Skeletal muscle satellite cell (primary cell): ENCODE measurements around the gene SYNGAP1.

Source experiments
- H3K27me3 ChIP-seq: 2 replicates; pipeline ENCODE4 v1.7.0; 2013; ENCODE audit warnings: low read length; ENCODE audit not compliant: control insufficient read depth, insufficient read depth
- H3K36me3 ChIP-seq: 2 replicates; pipeline ENCODE4 v1.7.0; 2013; ENCODE audit warnings: mild to moderate bottlenecking, control low read depth, low read length; ENCODE audit not compliant: insufficient read depth
- H3K4me1 ChIP-seq: 2 replicates; pipeline ENCODE4 v1.7.0; 2013; ENCODE audit warnings: low read length; ENCODE audit not compliant: control insufficient read depth, insufficient read depth
- H3K4me2 ChIP-seq: 2 replicates; pipeline ENCODE4 v1.7.0; 2013; ENCODE audit warnings: mild to moderate bottlenecking, low read length
- H3K4me3 ChIP-seq: 2 replicates; pipeline ENCODE4 v1.7.0; 2013; ENCODE audit warnings: low read length
- H3K9ac ChIP-seq: 2 replicates; pipeline ENCODE4 v1.7.0; 2013; ENCODE audit warnings: mild to moderate bottlenecking, low read depth, low read length, moderate library complexity
- H3K9me3 ChIP-seq: replicated peaks from 2 replicates; pipeline ENCODE4 v1.7.0; 2013; ENCODE audit warnings: mild to moderate bottlenecking, control low read depth, low read length

SYNGAP1 gene

GRCh38 chr6:33426590-33427511, 7.0 kb downstream of the SYNGAP1 start:
- H3K4me3 ChIP-seq = peak overlapping the region; percentile 86
- peak overlapping the region; percentile 81 for H3K9ac ChIP-seq
- no peaks in the 10 kb centered on the region for H3K27me3 ChIP-seq
- H3K4me1 ChIP-seq = peaks cover 29% of the 10 kb centered on the region
- no peaks in the 10 kb centered on the region for H3K9me3 ChIP-seq
- H3K36me3 ChIP-seq = no peaks in the 10 kb centered on the region
- H3K4me2 ChIP-seq = peak overlapping the region; percentile 94

- Histone ChIP-seq H3K27me3 (no peaks in the 10 kb centered on the region), H3K9ac (peak overlapping the region; percentile 76), H3K4me3 (peak overlapping the region; percentile 86), H3K36me3 (no peaks in the 10 kb centered on the region), H3K4me2 (peak overlapping the region; percentile 94), H3K4me1 (peaks cover 29% of the 10 kb centered on the region), H3K9me3 (no peaks in the 10 kb centered on the region)
Observed at GRCh38 chr6:33427585-33428223, 7.8 kb downstream of the SYNGAP1 start.

GRCh38 chr6:33428224-33428965, 8.5 kb downstream of the SYNGAP1 start:
- peak overlapping the region; percentile 86 for H3K4me3 ChIP-seq
- no peaks in the 10 kb centered on the region for H3K9me3 ChIP-seq
- peaks cover 29% of the 10 kb centered on the region for H3K4me1 ChIP-seq
- no peaks in the 10 kb centered on the region for H3K36me3 ChIP-seq
- H3K27me3 ChIP-seq = no peaks in the 10 kb centered on the region
- peak overlapping the region; percentile 45 for H3K9ac ChIP-seq
- peak overlapping the region; percentile 94 for H3K4me2 ChIP-seq

GRCh38 chr6:33428966-33429749, 9.3 kb downstream of the SYNGAP1 start:
- Histone ChIP-seq H3K9me3 (no peaks in the 10 kb centered on the region), H3K9ac (no peak overlapping the region), H3K36me3 (no peaks in the 10 kb centered on the region), H3K4me1 (peaks cover 29% of the 10 kb centered on the region), H3K4me2 (peak overlapping the region; percentile 94), H3K27me3 (no peaks in the 10 kb centered on the region), H3K4me3 (peak overlapping the region; percentile 86)

GRCh38 chr6:33429750-33430052, 9.8 kb downstream of the SYNGAP1 start:
- Histone ChIP-seq H3K4me3 (no peak overlapping the region), H3K4me2 (peak overlapping the region; percentile 6), H3K36me3 (no peaks in the 10 kb centered on the region), H3K9me3 (no peaks in the 10 kb centered on the region), H3K27me3 (no peaks in the 10 kb centered on the region), H3K4me1 (peaks cover 24% of the 10 kb centered on the region), H3K9ac (no peak overlapping the region)

- Histone ChIP-seq H3K4me2 (no peak overlapping the region), H3K9ac (no peak overlapping the region), H3K4me3 (no peak overlapping the region), H3K27me3 (no peaks in the 10 kb centered on the region), H3K36me3 (peaks cover 3% of the 10 kb centered on the region), H3K4me1 (peaks cover 19% of the 10 kb centered on the region), H3K9me3 (no peaks in the 10 kb centered on the region)
Observed at GRCh38 chr6:33430334-33430733, 10.5 kb downstream of the SYNGAP1 start.

- no peaks in the 10 kb centered on the region for H3K9me3 ChIP-seq
- H3K4me1 ChIP-seq = peaks cover 19% of the 10 kb centered on the region
- H3K27me3 ChIP-seq = no peaks in the 10 kb centered on the region
- H3K4me2 ChIP-seq = peak overlapping the region; percentile 56
- no peak overlapping the region for H3K9ac ChIP-seq
- H3K4me3 ChIP-seq = no peak overlapping the region
- H3K36me3 ChIP-seq = peaks cover 10% of the 10 kb centered on the region
Observed at GRCh38 chr6:33430991-33431879, 11.4 kb downstream of the SYNGAP1 start.

GRCh38 chr6:33431880-33432541, 12.1 kb downstream of the SYNGAP1 start:
- no peak overlapping the region for H3K4me3 ChIP-seq
- H3K9ac ChIP-seq = no peak overlapping the region
- peaks cover 18% of the 10 kb centered on the region for H3K4me1 ChIP-seq

GRCh38 chr6:33432546-33432945, 12.7 kb downstream of the SYNGAP1 start:
- Histone ChIP-seq H3K4me1 (peaks cover 13% of the 10 kb centered on the region), H3K9me3 (no peaks in the 10 kb centered on the region), H3K4me3 (no peak overlapping the region), H3K4me2 (no peak overlapping the region), H3K27me3 (no peaks in the 10 kb centered on the region), H3K9ac (no peak overlapping the region), H3K36me3 (peaks cover 19% of the 10 kb centered on the region)

More at GRCh38 chr6:33431880-33432541, 12.1 kb downstream of the SYNGAP1 start:
- Histone ChIP-seq H3K27me3 (no peaks in the 10 kb centered on the region), H3K36me3 (peaks cover 15% of the 10 kb centered on the region), H3K9me3 (no peaks in the 10 kb centered on the region), H3K4me2 (no peak overlapping the region)

- Histone ChIP-seq H3K4me3 (no peak overlapping the region), H3K4me1 (peaks cover 13% of the 10 kb centered on the region), H3K36me3 (peaks cover 21% of the 10 kb centered on the region)
Observed at GRCh38 chr6:33433001-33433543, 13.2 kb downstream of the SYNGAP1 start.

More at GRCh38 chr6:33433001-33433543, 13.2 kb downstream of the SYNGAP1 start:
- H3K9ac ChIP-seq = no peak overlapping the region
- no peaks in the 10 kb centered on the region for H3K27me3 ChIP-seq
- H3K9me3 ChIP-seq = no peaks in the 10 kb centered on the region
- H3K4me2 ChIP-seq = no peak overlapping the region
